A549 (cell line): Measurements from ENCODE around the gene MOB3A.

Experiments used
- BCL3 ChIP-seq: fragments of >200 bp; sonication (Bioruptor Twin); formaldehyde crosslinking; IDR thresholded peaks from 3 replicates; pipeline ENCODE4 v1.6.1; 2016
- CBX2 ChIP-seq: fragments of 200-600 bp; sonication (generic); IDR thresholded peaks from 2 replicates; pipeline ENCODE4 v1.6.1; 2016; ENCODE audit warnings: low read depth, mild to moderate bottlenecking, borderline replicate concordance
- CTCF ChIP-seq: fragments of >200 bp; sonication (Bioruptor Twin); formaldehyde crosslinking; IDR thresholded peaks from 3 replicates; pipeline ENCODE4 v1.5.1; 2016
- EP300 ChIP-seq, 2 experiments: fragments of >200 bp; sonication (Bioruptor Twin); formaldehyde crosslinking; IDR thresholded peaks; 2 replicates in 1 of 2; 3 replicates in 1 of 2; pipeline ENCODE4 v1.6.1; 2016 to 2017
- JUN ChIP-seq, 2 experiments: fragments of >200 bp; sonication (Bioruptor Twin); formaldehyde crosslinking; IDR thresholded peaks; 2 replicates in 1 of 2; 3 replicates in 1 of 2; pipeline ENCODE4 v1.6.1; 2016 to 2017
- KDM1A ChIP-seq: fragments of 200-600 bp; sonication (generic); IDR thresholded peaks from 2 replicates; pipeline ENCODE4 v1.6.1; 2016; ENCODE audit warnings: low read depth, mild to moderate bottlenecking
- MAFK ChIP-seq: fragments of 450-650 bp; IDR thresholded peaks from 2 replicates; pipeline ENCODE4 v1.6.1; 2014; ENCODE audit not compliant: partially characterized antibody
- PHF8 ChIP-seq: fragments of 200-600 bp; sonication (generic); IDR thresholded peaks from 2 replicates; pipeline ENCODE4 v1.6.1; 2016; ENCODE audit warnings: low read depth, mild to moderate bottlenecking, antibody characterized with exemption, moderate library complexity, borderline replicate concordance
- POLR2A ChIP-seq: IDR thresholded peaks from 2 replicates; pipeline ENCODE4 v1.6.1; 2012; ENCODE audit warnings: mild to moderate bottlenecking, low read length
- RCOR1 ChIP-seq: fragments of 150-350 bp; IDR thresholded peaks from 2 replicates; pipeline ENCODE4 v1.6.1; 2014; ENCODE audit warnings: antibody characterized with exemption, low read length, low read depth
- SMC3 ChIP-seq: fragments of >200 bp; sonication (Bioruptor Twin); formaldehyde crosslinking; IDR thresholded peaks from 3 replicates; pipeline ENCODE4 v1.6.1; 2018; ENCODE audit warnings: inconsistent platforms
- TP53 ChIP-seq: fragments of 250-450 bp; sonication (Bioruptor Pico); IDR thresholded peaks from 2 replicates; pipeline ENCODE4 v1.5.0; 2021; ENCODE audit warnings: mild to moderate bottlenecking, moderate library complexity
- TF ChIP-seq, protein P1 (sequence below): fragments of 200-600 bp; sonication (generic); IDR thresholded peaks from 2 replicates; pipeline ENCODE4 v1.6.1; 2016; ENCODE audit warnings: antibody characterized with exemption, mild to moderate bottlenecking, moderate library complexity

- TF ChIP-seq, protein P1, sequence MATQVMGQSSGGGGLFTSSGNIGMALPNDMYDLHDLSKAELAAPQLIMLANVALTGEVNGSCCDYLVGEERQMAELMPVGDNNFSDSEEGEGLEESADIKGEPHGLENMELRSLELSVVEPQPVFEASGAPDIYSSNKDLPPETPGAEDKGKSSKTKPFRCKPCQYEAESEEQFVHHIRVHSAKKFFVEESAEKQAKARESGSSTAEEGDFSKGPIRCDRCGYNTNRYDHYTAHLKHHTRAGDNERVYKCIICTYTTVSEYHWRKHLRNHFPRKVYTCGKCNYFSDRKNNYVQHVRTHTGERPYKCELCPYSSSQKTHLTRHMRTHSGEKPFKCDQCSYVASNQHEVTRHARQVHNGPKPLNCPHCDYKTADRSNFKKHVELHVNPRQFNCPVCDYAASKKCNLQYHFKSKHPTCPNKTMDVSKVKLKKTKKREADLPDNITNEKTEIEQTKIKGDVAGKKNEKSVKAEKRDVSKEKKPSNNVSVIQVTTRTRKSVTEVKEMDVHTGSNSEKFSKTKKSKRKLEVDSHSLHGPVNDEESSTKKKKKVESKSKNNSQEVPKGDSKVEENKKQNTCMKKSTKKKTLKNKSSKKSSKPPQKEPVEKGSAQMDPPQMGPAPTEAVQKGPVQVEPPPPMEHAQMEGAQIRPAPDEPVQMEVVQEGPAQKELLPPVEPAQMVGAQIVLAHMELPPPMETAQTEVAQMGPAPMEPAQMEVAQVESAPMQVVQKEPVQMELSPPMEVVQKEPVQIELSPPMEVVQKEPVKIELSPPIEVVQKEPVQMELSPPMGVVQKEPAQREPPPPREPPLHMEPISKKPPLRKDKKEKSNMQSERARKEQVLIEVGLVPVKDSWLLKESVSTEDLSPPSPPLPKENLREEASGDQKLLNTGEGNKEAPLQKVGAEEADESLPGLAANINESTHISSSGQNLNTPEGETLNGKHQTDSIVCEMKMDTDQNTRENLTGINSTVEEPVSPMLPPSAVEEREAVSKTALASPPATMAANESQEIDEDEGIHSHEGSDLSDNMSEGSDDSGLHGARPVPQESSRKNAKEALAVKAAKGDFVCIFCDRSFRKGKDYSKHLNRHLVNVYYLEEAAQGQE: no peak
- TF ChIP-seq CTCF: no peak
- no peak for TF ChIP-seq EP300 (IDR thresholded peaks at IDR 0.05)
- 0 out of 3 replicates have a peak, but pooled peaks have one; percentile 9 for TF ChIP-seq SMC3
- TF ChIP-seq CBX2: no peak
- TF ChIP-seq KDM1A: no peak
- 0 out of 5 replicates have a peak, but pooled peaks of 1 of the 2 experiments have one; percentile 12 for TF ChIP-seq JUN (IDR thresholded peaks at IDR 0.05)
- peak; percentile 44; the same call in 1 of the 2 replicates for TF ChIP-seq POLR2A
- TF ChIP-seq PHF8: no peak
- TF ChIP-seq RCOR1: no peak
- TF ChIP-seq BCL3: 0 out of 3 replicates have a peak, but pooled peaks have one; percentile 12
- TF ChIP-seq TP53 (CRISPR knock-in tag): no peak
- no peak for TF ChIP-seq MAFK
Measured at GRCh38 chr19:2061495-2062388, 34.4 kb downstream of the MOB3A start.
